ENCODE measurements around the gene SHANK3.

GRCh38 chr22:50714150-50714549 is 41.5 kb downstream of the SHANK3 start:
- TF ChIP-seq CTCF (IDR thresholded peaks at IDR 0.05; ENCODE audit: insufficient read depth, low read length, poor library complexity, severe bottlenecking) (no peak), EZH2phosphoT487 (conservative IDR thresholded peaks at IDR 0.05; ENCODE audit: low read length) (no peak)

All from SU-DHL-6 (cell line).